ENCODE measurements around the gene CEACAM8.
"Not testable (repeated sequence)": the region's sequence is repeated elsewhere in the genome, so short reads cannot be mapped to it uniquely, and the experiment has no call there.

The CEACAM8 gene

GRCh38 chr19:42576241-42576640, 18.5 kb downstream of the CEACAM8 start:
- DNase-seq (ENCODE audit: low read depth in 1 of 2, low spot score in 1 of 2), result no peak

GRCh38 chr19:42573642-42574041, 21.1 kb downstream of the CEACAM8 start:
- no peak for DNase-seq (ENCODE audit: low read depth in 1 of 2, low spot score in 1 of 2)

- no peak for DNase-seq (ENCODE audit: low read depth in 1 of 2, low spot score in 1 of 2)
These were observed 23.6 kb downstream of the CEACAM8 start for GRCh38 chr19:42571116-42571515.

- DNase-seq (ENCODE audit: low read depth in 1 of 2, low spot score in 1 of 2), result no peak
These were observed 25.5 kb downstream of the CEACAM8 start for GRCh38 chr19:42569193-42569592.

- DNase-seq (ENCODE audit: low read depth in 1 of 2, low spot score in 1 of 2), result no peak
These were observed 26.7 kb downstream of the CEACAM8 start for GRCh38 chr19:42568006-42568405.

- no peak for DNase-seq (ENCODE audit: low read depth in 1 of 2, low spot score in 1 of 2)
These were observed 27.2 kb downstream of the CEACAM8 start for GRCh38 chr19:42567567-42567966.

- no peak for DNase-seq (ENCODE audit: low read depth in 1 of 2, low spot score in 1 of 2)
These were observed 31.1 kb downstream of the CEACAM8 start for GRCh38 chr19:42563352-42564210.

GRCh38 chr19:42561512-42561911, 33.2 kb downstream of the CEACAM8 start:
- DNase-seq (ENCODE audit: low read depth in 1 of 2, low spot score in 1 of 2), result no peak

- DNase-seq (ENCODE audit: low read depth in 1 of 2, low spot score in 1 of 2), result no peak
These were observed 34.0 kb downstream of the CEACAM8 start for GRCh38 chr19:42560731-42561130.

- no peak for DNase-seq (ENCODE audit: low read depth in 1 of 2, low spot score in 1 of 2)
These were observed 36.1 kb downstream of the CEACAM8 start for GRCh38 chr19:42558450-42559150.

- DNase-seq (ENCODE audit: low read depth in 1 of 2, low spot score in 1 of 2), result not testable (repeated sequence)
These were observed 37.3 kb downstream of the CEACAM8 start for GRCh38 chr19:42557386-42557871.

- DNase-seq (ENCODE audit: low read depth in 1 of 2, low spot score in 1 of 2), result no peak
These were observed 38.9 kb downstream of the CEACAM8 start for GRCh38 chr19:42555801-42556200.

- no peak for DNase-seq (ENCODE audit: low read depth in 1 of 2, low spot score in 1 of 2)
These were observed 39.4 kb downstream of the CEACAM8 start for GRCh38 chr19:42555317-42555716.

- no peak for DNase-seq (ENCODE audit: low read depth in 1 of 2, low spot score in 1 of 2)
These were observed 40.6 kb downstream of the CEACAM8 start for GRCh38 chr19:42554046-42554575.

GRCh38 chr19:42553292-42554045, 41.3 kb downstream of the CEACAM8 start:
- DNase-seq (ENCODE audit: low read depth in 1 of 2, low spot score in 1 of 2), result no peak

- DNase-seq (ENCODE audit: low read depth in 1 of 2, low spot score in 1 of 2), result no peak
These were observed 42.3 kb downstream of the CEACAM8 start for GRCh38 chr19:42552086-42553065.

GRCh38 chr19:42550521-42550920, 44.2 kb downstream of the CEACAM8 start:
- not testable (repeated sequence) for DNase-seq (ENCODE audit: low read depth in 1 of 2, low spot score in 1 of 2)

GRCh38 chr19:42549067-42549466, 45.7 kb downstream of the CEACAM8 start:
- not testable (repeated sequence) for DNase-seq (ENCODE audit: low read depth in 1 of 2, low spot score in 1 of 2)

- DNase-seq (ENCODE audit: low read depth in 1 of 2, low spot score in 1 of 2), result no peak
These were observed 46.2 kb downstream of the CEACAM8 start for GRCh38 chr19:42548552-42548951.

GRCh38 chr19:42547929-42548328, 46.8 kb downstream of the CEACAM8 start:
- no peak for DNase-seq (ENCODE audit: low read depth in 1 of 2, low spot score in 1 of 2)
